ENCODE data around the gene CENPVL2. TPM values are rescaled to one million over a fixed set of nuclear protein-coding genes. Genes with fewer than 3 reads are reported as not detected.
"Not testable (repeated sequence)": the region's sequence is repeated elsewhere in the genome, so short reads cannot be mapped to it uniquely, and the experiment has no call there.

CENPVL2 gene
- not detected for total RNA-seq

GRCh38 chrX:51682720-51683062 is at the start of gene CENPVL2:
TSS of gene CENPVL2 (minus strand) at chrX:51682831. CDS start at chrX:51682831, 0 bp downstream.
- H3K27ac ChIP-seq, ATAC-seq, H3K36me3 ChIP-seq, H3K9me3 ChIP-seq, H3K27me3 ChIP-seq, H3K4me1 ChIP-seq, H3K4me3 ChIP-seq: not testable (repeated sequence)
- whole genome bisulfite sequencing, 2 donors (ENCODE audit: low coverage in 1 of 2): no CpG with 5 or more reads among the region's 30 CpGs

DNA sequence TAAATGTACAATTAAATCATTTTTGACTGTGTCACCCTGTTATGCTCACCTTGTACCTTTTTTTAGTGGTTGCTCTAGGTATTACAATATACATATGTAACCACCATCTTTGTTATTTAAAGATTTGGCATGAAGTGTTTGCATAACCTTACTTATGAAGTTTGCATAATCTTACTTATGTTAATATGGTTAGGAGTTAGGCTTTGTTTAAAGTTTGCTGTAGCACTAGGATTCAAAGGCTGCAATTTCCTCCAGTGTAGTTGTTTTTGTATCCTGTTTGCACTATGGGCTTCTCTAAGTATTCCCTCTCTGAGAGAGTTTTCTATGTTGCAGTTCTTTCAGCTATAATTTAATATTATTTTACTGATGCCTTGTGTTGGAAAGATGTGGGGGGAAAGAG is 45.6 kb upstream of the CENPVL2 start:
- peaks cover 18% of the 10 kb centered on the region for H3K27me3 ChIP-seq
- no peak for ATAC-seq
- TF ChIP-seq POLR2A (IDR thresholded peaks at IDR 0.05) (no peak), CTCF (IDR thresholded peaks at IDR 0.05) (no peak), EP300 (IDR thresholded peaks at IDR 0.05) (no peak), POLR2AphosphoS5 (IDR thresholded peaks at IDR 0.05) (no peak)

GRCh38 chrX:51712943-51713647 is 30.5 kb upstream of the CENPVL2 start:
- ATAC-seq, H3K36me3 ChIP-seq, H3K27ac ChIP-seq, H3K27me3 ChIP-seq, H3K4me1 ChIP-seq, H3K9me3 ChIP-seq, H3K4me3 ChIP-seq: not testable (repeated sequence)
- whole genome bisulfite sequencing, 2 donors (ENCODE audit: low coverage in 1 of 2): no CpG with 5 or more reads among the region's 18 CpGs

More for the DNA sequence above, 45.6 kb upstream of the CENPVL2 start:
- H3K36me3 ChIP-seq: no peaks in the 10 kb centered on the region
- H3K27ac ChIP-seq: no peak overlapping the region
- H3K9me3 ChIP-seq: no peaks in the 10 kb centered on the region
- no peaks in the 10 kb centered on the region for H3K4me1 ChIP-seq
- no peak overlapping the region for H3K4me3 ChIP-seq

GRCh38 chrX:51710277-51711164 is 27.9 kb upstream of the CENPVL2 start, which contains the start of gene CENPVL1:
TSS of gene CENPVL1 (plus strand) at chrX:51710512. CDS start at chrX:51710512, 0 bp downstream.
- ATAC-seq, H3K4me3 ChIP-seq, H3K4me1 ChIP-seq, H3K9me3 ChIP-seq, H3K27me3 ChIP-seq, H3K36me3 ChIP-seq, H3K27ac ChIP-seq: not testable (repeated sequence)
- WGBS, 2 donors (ENCODE audit: low coverage in 1 of 2): no CpG with 5 or more reads among the region's 87 CpGs

- Histone ChIP-seq H3K27me3 (no peaks in the 10 kb centered on the region), H3K4me3 (no peak overlapping the region), H3K36me3 (no peaks in the 10 kb centered on the region), H3K27ac (no peak overlapping the region), H3K4me1 (no peaks in the 10 kb centered on the region), H3K9me3 (no peaks in the 10 kb centered on the region)
- TF ChIP-seq EP300 (IDR thresholded peaks at IDR 0.05) (no peak), POLR2AphosphoS5 (IDR thresholded peaks at IDR 0.05) (no peak), CTCF (IDR thresholded peaks at IDR 0.05) (no peak), POLR2A (IDR thresholded peaks at IDR 0.05) (no peak)
- 91% methylated on average over 6 of the region's 8 CpGs; no CpG with 5 or more reads in 1 of the 2 donors for WGBS, 2 donors (ENCODE audit: low coverage in 1 of 2)
- ATAC-seq: no peak
These were observed 14.8 kb upstream of the CENPVL2 start for GRCh38 chrX:51697397-51697796.

GRCh38 chrX:51694254-51694653 is 11.6 kb upstream of the CENPVL2 start:
- ATAC-seq: no peak
- H3K27ac ChIP-seq: no peak overlapping the region
- no peaks in the 10 kb centered on the region for H3K4me1 ChIP-seq
- no peaks in the 10 kb centered on the region for H3K27me3 ChIP-seq
- H3K9me3 ChIP-seq: no peaks in the 10 kb centered on the region
- no peak for TF ChIP-seq EP300 (IDR thresholded peaks at IDR 0.05)
- TF ChIP-seq CTCF (IDR thresholded peaks at IDR 0.05): no peak
- TF ChIP-seq POLR2A (IDR thresholded peaks at IDR 0.05): no peak
- TF ChIP-seq POLR2AphosphoS5 (IDR thresholded peaks at IDR 0.05): no peak
- no peaks in the 10 kb centered on the region for H3K36me3 ChIP-seq
- H3K4me3 ChIP-seq: no peak overlapping the region
- WGBS, 2 donors (ENCODE audit: low coverage in 1 of 2): 73% methylated on average over 2 of the region's 6 CpGs; no CpG with 5 or more reads in 1 of the 2 donors

DNA sequence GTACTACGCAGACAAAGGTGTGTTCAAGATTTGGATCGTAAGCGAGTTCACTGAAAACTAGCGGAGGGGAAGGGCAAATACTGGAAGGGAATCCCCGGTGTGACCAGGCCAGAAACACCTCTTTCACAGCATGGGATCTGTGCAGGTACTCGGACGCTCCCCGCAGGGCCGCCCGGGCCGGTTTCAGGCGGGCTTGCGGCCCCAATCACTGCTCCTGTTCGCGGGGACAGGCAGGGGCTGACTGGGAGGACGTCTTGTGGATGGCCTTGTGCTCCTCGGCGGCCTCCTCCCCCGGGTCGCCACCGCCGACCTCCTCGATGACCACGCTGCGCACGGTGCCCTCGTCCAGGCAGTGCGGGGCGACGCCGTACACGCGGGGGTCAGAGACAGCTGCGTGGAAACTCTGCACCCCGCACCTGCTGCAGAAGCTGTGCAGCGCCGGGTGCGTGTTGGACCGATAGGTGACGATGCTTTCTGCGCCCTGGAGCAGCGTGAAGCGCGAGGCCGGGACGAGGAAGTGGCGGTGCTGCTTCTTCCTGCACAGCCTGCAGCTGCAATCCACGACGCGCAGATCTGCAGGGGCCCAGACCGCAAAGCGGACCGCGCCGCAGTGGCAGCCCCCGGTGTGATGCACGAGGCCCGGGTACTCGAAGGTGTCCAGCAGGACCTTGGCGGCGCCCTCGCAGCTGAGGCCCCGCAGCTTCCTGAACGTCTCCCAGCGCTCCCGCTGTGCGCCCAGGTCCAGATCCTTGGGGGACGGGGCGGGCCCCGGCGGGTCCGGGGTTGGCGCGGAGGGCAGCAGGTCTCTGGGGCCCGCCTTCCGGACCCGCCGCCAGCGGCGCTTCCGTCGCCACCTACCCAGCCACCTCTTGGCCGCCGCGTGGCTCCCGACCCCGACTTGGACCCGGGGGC is 567 bp downstream of the CENPVL2 start:
- H3K9me3 ChIP-seq, H3K4me3 ChIP-seq: not testable (repeated sequence)
- WGBS, 2 donors (ENCODE audit: low coverage in 1 of 2): no CpG with 5 or more reads among the region's 88 CpGs

DNA sequence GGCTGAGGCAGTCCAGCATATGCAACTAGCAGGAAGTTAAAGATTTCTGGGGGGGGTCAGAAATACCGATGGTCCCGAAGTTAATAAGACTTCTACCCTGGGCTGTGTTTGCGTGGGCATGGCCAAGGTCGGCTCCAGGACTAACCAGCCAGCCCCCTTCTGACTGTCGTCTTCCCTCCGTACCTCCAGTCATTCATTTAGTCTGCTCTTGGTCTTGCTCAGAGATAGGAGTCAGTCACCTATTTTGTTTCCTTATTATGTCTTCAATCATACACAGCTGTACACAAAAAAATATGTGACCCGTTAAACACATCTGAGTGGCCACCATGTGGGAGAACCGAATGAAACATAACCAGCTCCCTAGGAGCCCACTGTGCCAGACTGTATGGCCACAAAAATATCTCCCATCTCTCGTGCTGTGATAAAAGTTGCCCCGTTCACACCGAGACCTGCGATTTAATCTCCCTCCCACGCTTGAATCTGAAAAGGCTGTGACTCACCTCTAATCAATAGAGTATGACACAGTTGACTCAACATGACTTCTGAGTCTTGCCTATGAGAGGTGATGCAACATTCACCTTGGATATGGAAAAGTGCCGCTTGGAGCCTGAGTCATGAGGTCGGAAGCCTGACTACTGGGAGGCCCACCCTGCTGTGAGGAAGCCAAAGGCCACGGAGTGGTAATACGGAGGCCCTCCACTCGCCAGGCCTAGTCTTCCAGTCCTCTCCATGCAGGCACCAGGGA is 2.8 kb downstream of the CENPVL2 start:
- H3K36me3 ChIP-seq, ATAC-seq, H3K27me3 ChIP-seq, H3K27ac ChIP-seq, H3K9me3 ChIP-seq, H3K4me3 ChIP-seq, H3K4me1 ChIP-seq: not testable (repeated sequence)
- WGBS, 2 donors (ENCODE audit: low coverage in 1 of 2): no CpG with 5 or more reads among the region's 18 CpGs

More for the DNA sequence above, 567 bp downstream of the CENPVL2 start:
- H3K27me3 ChIP-seq, H3K27ac ChIP-seq, ATAC-seq, H3K4me1 ChIP-seq, H3K36me3 ChIP-seq: not testable (repeated sequence)
